Hematopoietic multipotent progenitor cell treated with erythropoietin and hydrocortisone succinate and interleukin-3 and kit ligand, for 8 days (in vitro differentiated cells): ENCODE data around the gene SIDT2.
A peak's percentile ranks its signal among the peaks of the same experiment; 100 is the strongest.
"Not testable (repeated sequence)": the region's sequence is repeated elsewhere in the genome, so short reads cannot be mapped to it uniquely, and the experiment has no call there.

Source experiments
- DNase-seq: peaks from one replicate; pipeline ENCODE4 v3.0.0-alpha.2; 2015

The SIDT2 gene

GRCh38 chr11:117205211-117205818 is 26.8 kb downstream of the SIDT2 start:
- no peak for DNase-seq

- not testable (repeated sequence) for DNase-seq
These were observed 27.6 kb downstream of the SIDT2 start for GRCh38 chr11:117206111-117206510.

DNA sequence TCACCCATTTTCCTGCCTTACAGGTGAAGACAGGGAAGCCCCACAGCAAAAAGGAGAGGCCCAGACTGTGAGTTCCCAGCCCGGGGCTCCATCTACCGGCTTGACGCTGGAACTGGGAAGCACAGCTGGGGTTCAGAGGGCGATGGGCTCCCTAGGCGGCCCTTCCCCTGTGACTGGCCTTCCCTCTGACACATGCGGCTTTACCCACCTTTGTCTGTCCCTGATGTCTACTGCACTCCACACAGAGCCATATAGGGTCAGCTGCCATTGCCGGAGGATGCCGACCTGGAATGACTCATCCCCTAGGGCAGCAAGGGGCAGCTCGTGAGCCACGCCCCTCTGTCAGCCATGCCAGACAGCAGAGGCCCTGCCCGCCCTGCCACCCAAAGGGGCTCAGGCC is 28.3 kb downstream of the SIDT2 start:
- not testable (repeated sequence) for DNase-seq

GRCh38 chr11:117207481-117207880 is 28.9 kb downstream of the SIDT2 start:
- DNase-seq = not testable (repeated sequence)

DNA sequence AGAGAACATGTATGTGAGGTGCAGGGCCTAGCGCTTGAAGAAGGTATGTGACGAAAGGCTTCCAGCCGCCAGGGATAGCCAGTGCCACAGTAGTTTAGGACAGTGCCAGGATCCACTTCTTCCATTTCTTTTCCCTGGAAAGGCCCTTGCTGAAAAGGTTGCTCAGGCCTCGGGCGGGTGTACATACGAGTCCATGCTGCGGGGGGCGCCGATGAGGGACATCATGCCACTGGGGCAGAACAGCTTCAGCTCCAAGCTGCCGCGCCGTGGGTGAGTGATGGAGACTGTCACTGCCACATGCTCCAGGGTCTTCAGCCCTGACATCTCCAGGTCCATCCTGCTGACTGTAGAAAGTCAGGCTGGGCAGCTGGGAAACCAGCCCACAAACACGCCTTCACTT is 30.2 kb downstream of the SIDT2 start:
- DNase-seq = not testable (repeated sequence)

GRCh38 chr11:117209351-117210125 is 31.0 kb downstream of the SIDT2 start:
- peak; percentile 48 for DNase-seq

GRCh38 chr11:117210620-117211019 is 32.1 kb downstream of the SIDT2 start:
- DNase-seq = no peak

DNA sequence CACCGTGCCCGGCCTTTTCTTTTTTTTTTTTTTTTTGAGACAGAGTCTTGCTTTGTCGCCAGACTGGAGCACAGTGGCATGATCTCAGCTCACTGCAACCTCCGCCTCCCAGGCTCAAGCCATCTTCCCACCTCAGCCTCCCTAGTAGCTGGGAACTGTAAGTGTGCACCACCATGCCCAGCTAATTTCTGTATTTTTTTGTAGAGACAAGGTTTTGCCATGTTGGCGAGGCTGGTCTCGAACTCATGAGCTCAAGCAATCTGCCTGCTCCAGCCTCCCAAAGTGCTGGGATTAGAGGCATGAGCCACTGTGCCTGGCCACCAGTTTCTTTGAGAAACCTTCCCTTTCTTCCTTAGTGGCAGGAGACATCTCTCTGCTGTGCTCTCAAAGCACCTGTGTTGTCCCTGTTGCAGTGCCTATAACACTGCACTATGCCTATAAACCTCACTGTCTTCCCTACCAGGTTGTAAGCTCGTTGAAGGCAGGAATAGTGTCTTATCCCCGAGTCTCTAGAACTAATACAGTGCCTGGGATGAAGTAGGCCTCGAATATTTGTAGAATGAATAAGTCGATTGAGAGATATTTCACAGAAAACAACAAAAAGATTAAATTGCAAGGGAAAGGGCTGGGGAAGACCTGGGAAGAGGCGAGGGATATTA is 34.3 kb downstream of the SIDT2 start:
- DNase-seq = no peak

- no peak for DNase-seq
These were observed 36.0 kb downstream of the SIDT2 start for GRCh38 chr11:117214404-117215110.

GRCh38 chr11:117217141-117218084 is 38.9 kb downstream of the SIDT2 start:
- no peak for DNase-seq

DNA sequence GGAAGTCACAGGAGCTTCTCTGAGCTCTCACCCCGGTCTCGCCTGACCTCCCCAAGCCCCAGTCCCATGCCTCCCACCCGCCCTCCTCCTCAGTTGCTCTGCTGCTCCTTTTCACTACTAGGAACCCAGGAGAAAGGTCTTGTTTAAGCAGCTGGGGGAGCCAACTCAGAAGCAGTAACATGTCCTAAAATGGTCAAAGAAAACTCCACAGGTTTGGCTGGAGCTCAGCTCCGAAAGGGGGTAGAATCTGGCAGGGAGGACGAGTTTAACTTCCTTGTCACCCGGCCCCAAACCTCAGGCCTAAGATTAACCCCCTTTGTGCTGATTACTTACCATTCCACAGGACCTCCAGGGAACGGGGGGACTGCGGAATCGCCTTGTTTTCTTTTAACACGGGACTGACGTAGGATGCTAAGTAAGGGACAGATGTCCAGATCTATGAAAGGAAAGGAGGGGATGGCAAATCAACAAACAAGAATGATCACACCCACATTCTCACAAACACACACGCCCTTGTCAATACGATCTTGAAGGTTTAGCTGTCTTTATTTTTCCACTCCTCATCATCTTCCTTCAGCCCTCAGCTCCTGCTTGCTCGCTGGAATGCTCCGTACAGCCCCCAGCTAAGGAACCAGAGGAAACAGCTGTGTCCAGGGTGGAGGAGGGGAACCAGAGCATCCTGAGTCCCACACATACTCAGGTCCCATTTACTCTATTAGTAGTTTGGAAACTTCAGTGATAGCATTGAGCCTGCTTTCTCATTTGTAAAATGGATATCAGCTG is 39.8 kb downstream of the SIDT2 start:
- no peak for DNase-seq

DNA sequence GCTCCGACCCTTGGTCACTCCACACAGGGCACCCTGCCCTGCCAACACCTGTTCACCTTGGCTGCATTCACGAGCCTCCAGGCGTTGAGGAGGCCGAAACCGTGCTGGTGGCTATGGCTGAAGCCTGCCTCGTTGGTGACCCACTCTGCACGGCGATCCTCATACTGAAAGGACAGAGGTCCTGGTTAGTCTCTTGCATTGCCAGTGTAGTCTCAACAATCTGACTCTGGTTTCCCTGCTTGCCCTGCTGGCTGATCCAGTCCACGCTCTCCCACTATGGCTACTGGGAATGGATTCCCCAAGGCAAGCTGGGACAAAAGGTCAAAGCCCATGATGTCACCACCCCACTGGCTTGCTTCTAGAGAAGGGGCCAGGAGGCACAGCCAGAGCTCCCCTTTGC is 40.5 kb downstream of the SIDT2 start:
- peak; percentile 0 for DNase-seq

GRCh38 chr11:117219455-117219854 is 40.9 kb downstream of the SIDT2 start:
- peak; percentile 15 for DNase-seq

- DNase-seq = peak; percentile 82
These were observed 41.5 kb downstream of the SIDT2 start for GRCh38 chr11:117219995-117220394.

- peak; percentile 34 for DNase-seq
These were observed 42.0 kb downstream of the SIDT2 start for GRCh38 chr11:117220568-117220967.

DNA sequence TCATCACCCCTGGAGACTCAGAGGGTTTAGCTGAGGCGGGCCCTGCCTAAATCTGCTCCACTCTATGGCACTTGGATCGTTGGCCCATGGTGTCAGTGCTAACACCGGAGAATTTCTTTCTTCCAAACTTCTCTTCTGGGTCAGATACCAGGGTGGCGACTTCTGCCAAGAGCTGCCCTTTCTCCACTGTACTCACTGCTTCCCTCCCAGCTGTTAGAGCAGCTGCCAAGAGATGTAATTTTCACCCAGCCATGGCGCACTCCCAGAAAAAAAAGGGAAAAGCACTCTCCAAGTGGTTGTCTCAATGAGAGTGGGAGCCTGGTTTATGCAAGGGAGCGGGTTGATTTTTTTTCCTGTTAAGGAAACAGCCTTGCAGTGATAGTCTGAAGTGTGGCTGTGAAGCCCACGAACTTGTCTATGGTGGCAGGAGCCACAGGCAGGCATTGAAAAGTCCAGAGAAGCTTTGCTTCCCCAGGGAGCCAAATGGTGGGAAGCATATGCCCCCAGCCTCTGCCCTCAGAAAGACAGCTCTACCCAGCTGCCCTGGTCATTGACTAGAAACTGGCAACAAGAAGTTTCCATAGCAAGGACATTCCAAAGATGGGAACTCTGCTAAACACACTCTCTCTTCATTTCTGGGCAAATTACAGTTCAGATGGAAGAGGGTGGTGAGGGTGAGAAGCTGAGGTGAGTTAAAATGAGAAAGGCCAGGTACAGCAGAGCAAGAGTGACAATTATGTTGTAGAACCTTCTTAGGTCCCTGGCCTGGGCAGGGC is 42.6 kb downstream of the SIDT2 start:
- no peak for DNase-seq

DNA sequence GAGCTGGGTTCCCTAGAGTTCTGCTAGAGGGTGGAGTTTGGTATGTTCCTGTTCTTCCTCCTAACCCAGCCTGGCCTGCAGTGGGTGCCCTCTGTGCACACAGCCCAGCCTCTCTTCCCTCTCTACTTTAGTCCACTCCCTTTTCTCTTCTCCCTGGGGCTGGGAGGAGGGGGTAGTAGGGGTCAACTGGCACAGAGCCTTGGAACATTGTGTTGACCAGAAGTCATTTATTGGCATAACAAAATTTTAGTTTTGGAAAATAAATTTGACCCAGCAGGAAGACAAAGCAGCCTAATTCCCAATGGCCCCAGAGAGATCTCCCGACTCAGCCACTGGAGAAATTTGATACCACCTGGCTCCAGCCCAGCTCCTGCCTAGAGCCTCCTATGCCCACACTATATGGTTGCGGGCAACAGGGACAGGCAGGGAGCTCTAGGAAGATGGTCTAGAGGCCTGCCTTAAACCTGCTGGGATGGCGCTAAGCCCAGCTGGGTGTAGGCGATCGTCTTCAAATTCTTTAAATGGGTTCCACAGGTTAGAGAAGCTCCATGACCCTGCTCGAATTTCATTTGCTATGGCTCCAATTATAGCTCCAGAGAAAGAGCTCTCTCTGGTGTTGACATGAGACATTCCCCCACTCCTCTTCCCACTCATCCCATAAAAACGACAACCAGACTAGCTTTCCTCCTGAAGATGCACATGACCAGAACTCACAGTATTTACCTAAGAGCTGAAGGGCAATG is 43.4 kb downstream of the SIDT2 start:
- peak; percentile 50 for DNase-seq

- no peak for DNase-seq
These were observed 44.6 kb downstream of the SIDT2 start for GRCh38 chr11:117222991-117223740.
